VCaP (cell line): Measurements from ENCODE around the gene GPX4.
A peak's percentile ranks its signal among the peaks of the same experiment; 100 is the strongest.

Experiments used
- H3K27ac ChIP-seq: fragments of 450-650 bp; 2 replicates; pipeline ENCODE4 v1.5.1; 2017
- TF ChIP-seq, protein P1 (sequence below): fragments of 450-650 bp; conservative IDR thresholded peaks from 2 replicates; pipeline ENCODE4 v1.5.1; 2017; ENCODE audit warnings: mild to moderate bottlenecking, moderate library complexity

The GPX4 gene

DNA sequence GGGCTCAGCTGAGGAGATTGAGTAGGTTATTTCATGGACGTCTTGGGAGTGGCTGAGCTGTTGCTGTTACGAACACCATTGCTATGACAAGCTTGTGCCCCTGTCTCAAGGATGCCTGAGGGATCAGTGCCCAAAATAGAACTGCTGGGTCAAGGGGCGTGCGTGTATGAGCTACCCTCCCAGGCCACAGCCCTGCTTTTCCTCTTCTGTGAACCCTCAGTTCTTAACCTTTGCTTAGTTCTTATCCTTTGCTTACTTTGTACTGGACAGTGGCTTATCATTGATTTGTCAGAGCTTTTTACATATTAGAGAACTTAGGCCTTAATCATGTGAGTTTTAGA is 27.8 kb upstream of the GPX4 start:
- H3K27ac ChIP-seq: peak overlapping the region; percentile 77
- TF ChIP-seq, protein P1, sequence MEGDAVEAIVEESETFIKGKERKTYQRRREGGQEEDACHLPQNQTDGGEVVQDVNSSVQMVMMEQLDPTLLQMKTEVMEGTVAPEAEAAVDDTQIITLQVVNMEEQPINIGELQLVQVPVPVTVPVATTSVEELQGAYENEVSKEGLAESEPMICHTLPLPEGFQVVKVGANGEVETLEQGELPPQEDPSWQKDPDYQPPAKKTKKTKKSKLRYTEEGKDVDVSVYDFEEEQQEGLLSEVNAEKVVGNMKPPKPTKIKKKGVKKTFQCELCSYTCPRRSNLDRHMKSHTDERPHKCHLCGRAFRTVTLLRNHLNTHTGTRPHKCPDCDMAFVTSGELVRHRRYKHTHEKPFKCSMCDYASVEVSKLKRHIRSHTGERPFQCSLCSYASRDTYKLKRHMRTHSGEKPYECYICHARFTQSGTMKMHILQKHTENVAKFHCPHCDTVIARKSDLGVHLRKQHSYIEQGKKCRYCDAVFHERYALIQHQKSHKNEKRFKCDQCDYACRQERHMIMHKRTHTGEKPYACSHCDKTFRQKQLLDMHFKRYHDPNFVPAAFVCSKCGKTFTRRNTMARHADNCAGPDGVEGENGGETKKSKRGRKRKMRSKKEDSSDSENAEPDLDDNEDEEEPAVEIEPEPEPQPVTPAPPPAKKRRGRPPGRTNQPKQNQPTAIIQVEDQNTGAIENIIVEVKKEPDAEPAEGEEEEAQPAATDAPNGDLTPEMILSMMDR: no peak

DNA sequence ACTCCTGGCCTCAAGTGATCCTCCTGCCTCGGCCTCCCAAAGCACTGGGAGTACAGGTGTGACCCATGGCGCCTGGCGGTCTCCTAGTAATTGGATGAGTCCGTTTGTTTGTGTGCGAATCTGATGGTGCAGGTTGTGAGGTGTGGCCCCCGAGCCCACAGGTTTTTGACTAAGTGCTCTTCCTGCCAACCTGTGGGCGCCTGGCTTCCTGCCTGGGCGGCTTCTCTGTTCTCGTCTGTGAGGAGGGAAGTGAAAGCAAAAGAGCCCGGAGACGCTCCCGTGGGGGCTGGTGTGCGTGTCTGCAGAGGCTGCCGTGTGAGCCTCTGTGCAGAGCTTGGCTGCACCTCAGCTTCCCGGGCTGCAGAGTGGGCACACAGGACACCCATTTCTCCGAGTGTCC is 26.8 kb upstream of the GPX4 start:
- no peak overlapping the region for H3K27ac ChIP-seq
- TF ChIP-seq, protein P1: no peak

DNA sequence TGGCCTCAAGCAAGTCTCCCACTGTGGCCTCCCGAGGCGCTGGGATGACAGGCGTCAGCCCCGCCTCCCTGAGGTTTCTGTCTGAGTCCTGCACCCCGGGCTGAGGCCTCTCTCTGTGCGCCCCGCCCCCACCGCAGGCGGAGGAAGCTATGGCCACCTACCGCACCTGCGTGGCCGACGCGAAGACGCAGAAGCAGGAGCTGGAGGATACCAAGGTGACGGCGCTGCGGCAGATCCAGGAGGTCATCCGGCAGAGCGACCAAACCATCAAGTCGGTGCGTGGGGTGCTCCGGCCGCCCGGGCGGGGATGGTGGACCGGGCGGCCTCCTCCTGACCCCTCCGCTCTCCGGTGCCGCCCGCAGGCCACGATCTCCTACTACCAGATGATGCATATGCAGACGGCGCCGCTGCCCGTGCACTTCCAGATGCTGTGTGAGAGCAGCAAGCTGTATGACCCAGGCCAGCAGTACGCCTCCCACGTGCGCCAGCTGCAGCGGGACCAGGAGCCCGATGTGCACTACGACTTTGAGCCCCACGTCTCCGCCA is 24.2 kb upstream of the GPX4 start:
- no peak overlapping the region for H3K27ac ChIP-seq
- TF ChIP-seq, protein P1: no peak

DNA sequence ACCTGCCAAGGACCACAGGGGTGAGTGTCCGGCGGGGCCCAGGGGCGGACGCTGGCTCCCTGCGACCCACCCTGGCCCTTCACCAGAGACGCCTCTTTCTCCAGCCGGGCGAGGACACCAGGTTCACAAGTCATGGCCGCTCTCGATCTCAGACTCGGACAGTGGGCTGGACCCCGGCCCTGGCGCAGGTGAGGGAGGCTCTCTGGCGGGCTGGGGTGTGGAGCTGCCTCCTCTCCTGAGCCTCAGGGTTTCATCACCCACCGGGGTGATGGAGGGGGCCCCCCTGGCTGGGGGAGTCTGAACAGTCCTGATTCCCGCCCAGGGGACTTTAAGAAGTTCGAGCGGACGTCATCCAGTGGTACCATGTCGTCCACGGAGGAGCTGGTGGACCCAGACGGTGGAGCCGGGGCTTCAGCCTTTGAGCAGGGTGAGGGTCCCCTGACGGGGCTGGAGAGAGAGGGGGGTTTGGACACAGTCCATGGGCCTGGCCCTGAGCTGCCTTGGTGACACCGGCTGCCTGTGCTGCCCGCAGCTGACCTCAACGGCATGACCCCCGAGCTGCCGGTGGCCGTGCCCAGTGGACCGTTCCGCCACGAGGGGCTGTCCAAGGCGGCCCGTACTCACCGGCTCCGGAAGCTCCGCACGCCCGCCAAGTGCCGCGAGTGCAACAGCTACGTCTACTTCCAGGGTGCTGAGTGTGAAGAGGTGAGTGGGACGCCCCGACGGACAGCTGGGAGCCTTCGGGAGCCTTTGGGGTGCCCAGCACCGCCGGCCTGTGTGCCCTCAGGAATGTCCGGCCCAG is 23.2 kb upstream of the GPX4 start:
- TF ChIP-seq, protein P1: no peak
- H3K27ac ChIP-seq: no peak overlapping the region

DNA sequence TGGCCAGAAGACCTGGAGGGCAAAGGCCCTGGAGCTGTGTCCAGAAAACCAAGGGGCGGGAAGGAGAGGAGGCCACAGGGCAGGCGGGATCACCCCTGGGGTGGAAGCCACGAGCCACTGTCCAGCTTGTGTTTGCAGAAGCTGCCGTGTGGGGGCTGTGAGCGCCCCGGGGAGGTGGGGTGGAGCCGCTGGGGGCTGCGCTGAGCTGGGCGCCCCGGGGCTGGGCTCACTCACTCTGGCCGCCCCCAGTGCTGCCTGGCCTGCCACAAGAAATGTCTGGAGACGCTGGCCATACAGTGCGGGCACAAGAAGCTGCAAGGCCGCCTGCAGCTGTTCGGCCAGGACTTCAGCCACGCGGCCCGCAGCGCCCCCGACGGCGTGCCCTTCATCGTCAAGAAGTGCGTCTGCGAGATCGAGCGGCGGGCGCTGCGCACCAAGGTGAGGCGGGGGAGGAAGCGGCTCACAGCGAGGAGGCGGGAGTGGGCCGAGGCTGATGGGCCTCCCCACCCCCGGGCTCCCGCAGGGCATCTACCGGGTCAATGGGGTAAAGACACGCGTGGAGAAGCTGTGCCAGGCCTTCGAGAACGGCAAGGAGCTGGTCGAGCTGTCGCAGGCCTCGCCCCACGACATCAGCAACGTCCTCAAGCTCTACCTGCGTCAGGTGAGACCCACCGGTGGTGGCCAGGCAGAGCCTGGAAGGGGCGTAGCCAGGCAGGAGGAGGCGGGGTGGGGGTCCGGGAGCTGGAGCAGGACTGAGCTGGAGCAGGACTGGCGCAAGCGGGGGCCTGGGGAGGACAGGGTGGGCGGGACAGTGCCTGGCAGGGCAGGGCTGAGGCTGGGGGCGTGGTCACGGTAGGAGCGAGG is 22.3 kb upstream of the GPX4 start:
- 0 out of 2 replicates have a peak overlapping the region, but pooled peaks have one; percentile 26 for H3K27ac ChIP-seq
- TF ChIP-seq, protein P1: no peak

DNA sequence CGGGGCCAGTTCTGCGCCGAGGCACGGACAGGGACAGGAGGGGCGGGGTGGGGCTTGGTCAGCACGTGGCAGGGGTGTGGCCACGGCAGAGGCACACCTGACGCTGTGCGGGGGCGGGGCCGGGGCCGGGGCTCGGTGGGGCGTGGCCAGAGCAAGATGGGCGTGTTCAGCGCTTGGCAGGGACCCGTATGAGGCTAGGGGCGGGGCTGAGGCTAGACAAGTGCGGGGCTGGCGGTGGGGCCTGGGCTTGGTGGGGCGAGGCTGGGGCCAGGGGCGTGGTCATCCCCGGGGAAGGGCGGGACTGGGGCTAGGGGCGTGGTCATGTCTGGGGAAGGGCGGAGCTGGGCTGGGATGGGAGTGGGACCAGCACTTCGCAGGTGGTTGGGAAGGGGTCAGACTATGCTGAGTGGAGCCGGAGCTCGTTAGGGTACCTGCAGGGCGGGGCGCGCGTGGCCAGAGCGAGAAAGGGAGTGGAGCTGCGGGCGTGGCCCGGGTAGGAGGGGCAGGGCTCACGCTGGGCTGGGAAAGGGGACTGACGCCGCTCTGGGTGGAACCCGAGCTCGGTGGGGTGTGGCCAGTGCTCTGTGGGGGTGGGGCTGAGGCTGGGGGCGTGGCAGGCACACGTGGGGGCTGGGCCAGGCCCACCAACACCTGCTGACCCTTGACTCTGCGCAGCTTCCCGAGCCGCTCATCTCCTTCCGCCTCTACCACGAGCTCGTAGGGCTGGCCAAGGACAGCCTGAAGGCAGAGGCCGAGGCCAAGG is 21.4 kb upstream of the GPX4 start:
- peak overlapping the region; percentile 69 for H3K27ac ChIP-seq

More for the DNA sequence above, 21.4 kb upstream of the GPX4 start:
- TF ChIP-seq, protein P1: no peak
